ENCODE data around the gene DSCAML1.

DSCAML1 gene

GRCh38 chr11:117679461-117679860 is 117.6 kb downstream of the DSCAML1 start:
- no peak for TF ChIP-seq REST (IDR thresholded peaks at IDR 0.05; ENCODE audit: insufficient read depth in 1 of 2, low read depth in 2 of 2, low read length in 2 of 2)
- no peak for TF ChIP-seq POLR2AphosphoS5 (IDR thresholded peaks at IDR 0.05; ENCODE audit: low read depth, low read length)
- TF ChIP-seq FOXP2 (optimal IDR thresholded peaks at IDR 0.05; ENCODE audit: borderline replicate concordance, extremely low read depth, extremely low read length, insufficient read depth): no peak
- no peak for TF ChIP-seq TAF1 (IDR thresholded peaks at IDR 0.05; ENCODE audit: borderline replicate concordance, insufficient read depth, low read length)

- no peak for TF ChIP-seq FOXP2 (optimal IDR thresholded peaks at IDR 0.05; ENCODE audit: borderline replicate concordance, extremely low read depth, extremely low read length, insufficient read depth)
- TF ChIP-seq REST (IDR thresholded peaks at IDR 0.05; ENCODE audit: insufficient read depth in 1 of 2, low read depth in 2 of 2, low read length in 2 of 2): no peak
- TF ChIP-seq SIN3A (IDR thresholded peaks at IDR 0.05; ENCODE audit: borderline replicate concordance, insufficient read depth, low read length): no peak
These were observed 118.2 kb downstream of the DSCAML1 start for GRCh38 chr11:117678658-117679406.

GRCh38 chr11:117677729-117678310 is 119.2 kb downstream of the DSCAML1 start:
- TF ChIP-seq FOXP2 (optimal IDR thresholded peaks at IDR 0.05; ENCODE audit: borderline replicate concordance, extremely low read depth, extremely low read length, insufficient read depth) (no peak), SIN3A (IDR thresholded peaks at IDR 0.05; ENCODE audit: borderline replicate concordance, insufficient read depth, low read length) (no peak), REST (IDR thresholded peaks at IDR 0.05; ENCODE audit: insufficient read depth in 1 of 2, low read depth in 2 of 2, low read length in 2 of 2) (no peak), TAF1 (IDR thresholded peaks at IDR 0.05; ENCODE audit: borderline replicate concordance, insufficient read depth, low read length) (no peak), POLR2AphosphoS5 (IDR thresholded peaks at IDR 0.05; ENCODE audit: low read depth, low read length) (no peak)

GRCh38 chr11:117676501-117676900 is 120.5 kb downstream of the DSCAML1 start:
- TF ChIP-seq FOXP2 (optimal IDR thresholded peaks at IDR 0.05; ENCODE audit: borderline replicate concordance, extremely low read depth, extremely low read length, insufficient read depth) (no peak), REST (IDR thresholded peaks at IDR 0.05; ENCODE audit: insufficient read depth in 1 of 2, low read depth in 2 of 2, low read length in 2 of 2) (no peak), TAF1 (IDR thresholded peaks at IDR 0.05; ENCODE audit: borderline replicate concordance, insufficient read depth, low read length) (no peak), POLR2AphosphoS5 (IDR thresholded peaks at IDR 0.05; ENCODE audit: low read depth, low read length) (no peak), SIN3A (IDR thresholded peaks at IDR 0.05; ENCODE audit: borderline replicate concordance, insufficient read depth, low read length) (no peak)
